Hepatocyte (in vitro differentiated cells): ENCODE results near the gene ZNF644.
"Not testable (repeated sequence)": the region's sequence is repeated elsewhere in the genome, so short reads cannot be mapped to it uniquely, and the experiment has no call there.

ENCODE experiments used
- EZH2 ChIP-seq: fragments of 200-600 bp; sonication (generic); IDR thresholded peaks from 2 replicates; pipeline ENCODE4 v1.6.1; 2016; ENCODE audit warnings: antibody characterized with exemption, mild to moderate bottlenecking, borderline replicate concordance
- TF ChIP-seq, protein P1 (sequence below): fragments of 200-600 bp; sonication (generic); IDR thresholded peaks from 2 replicates; pipeline ENCODE4 v1.5.1; 2016; ENCODE audit warnings: antibody characterized with exemption, mild to moderate bottlenecking; ENCODE audit not compliant: poor library complexity

DNA sequence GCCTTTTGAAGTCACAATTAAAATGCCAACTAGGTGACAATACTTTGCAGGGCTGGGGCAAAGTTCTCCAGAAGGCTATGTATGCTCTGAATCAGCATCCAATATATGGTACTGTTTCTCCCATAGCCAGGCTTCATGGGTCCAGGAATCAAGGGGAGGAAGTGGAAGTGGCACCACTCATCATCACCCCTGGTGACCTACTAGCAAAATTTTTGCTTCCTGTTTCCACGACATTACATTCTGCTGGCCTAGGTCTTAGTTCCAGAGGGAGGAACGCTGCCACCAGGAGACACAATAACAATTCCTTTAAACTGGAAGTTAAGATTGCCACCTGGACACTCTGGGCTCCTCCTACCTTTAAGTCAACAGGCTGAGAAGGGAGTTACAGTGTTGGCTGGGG is 22.9 kb upstream of the ZNF644 start:
- TF ChIP-seq, protein P1, sequence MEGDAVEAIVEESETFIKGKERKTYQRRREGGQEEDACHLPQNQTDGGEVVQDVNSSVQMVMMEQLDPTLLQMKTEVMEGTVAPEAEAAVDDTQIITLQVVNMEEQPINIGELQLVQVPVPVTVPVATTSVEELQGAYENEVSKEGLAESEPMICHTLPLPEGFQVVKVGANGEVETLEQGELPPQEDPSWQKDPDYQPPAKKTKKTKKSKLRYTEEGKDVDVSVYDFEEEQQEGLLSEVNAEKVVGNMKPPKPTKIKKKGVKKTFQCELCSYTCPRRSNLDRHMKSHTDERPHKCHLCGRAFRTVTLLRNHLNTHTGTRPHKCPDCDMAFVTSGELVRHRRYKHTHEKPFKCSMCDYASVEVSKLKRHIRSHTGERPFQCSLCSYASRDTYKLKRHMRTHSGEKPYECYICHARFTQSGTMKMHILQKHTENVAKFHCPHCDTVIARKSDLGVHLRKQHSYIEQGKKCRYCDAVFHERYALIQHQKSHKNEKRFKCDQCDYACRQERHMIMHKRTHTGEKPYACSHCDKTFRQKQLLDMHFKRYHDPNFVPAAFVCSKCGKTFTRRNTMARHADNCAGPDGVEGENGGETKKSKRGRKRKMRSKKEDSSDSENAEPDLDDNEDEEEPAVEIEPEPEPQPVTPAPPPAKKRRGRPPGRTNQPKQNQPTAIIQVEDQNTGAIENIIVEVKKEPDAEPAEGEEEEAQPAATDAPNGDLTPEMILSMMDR: not testable (repeated sequence)
- not testable (repeated sequence) for TF ChIP-seq EZH2
